ENCODE data around the gene MCM9.
A peak's percentile ranks its signal among the peaks of the same experiment; 100 is the strongest.

The MCM9 gene

GRCh38 chr6:118905851-118906250 lies 29.1 kb downstream of the MCM9 start:
- Histone ChIP-seq H3K4me3 (no peak overlapping the region), H3K9me3 (no peaks in the 10 kb centered on the region), H3K27me3 (no peaks in the 10 kb centered on the region), H3K36me3 (peaks cover 41 to 58% (median 43%) of the 10 kb centered on the region in 3 donors), H3K27ac (no peak overlapping the region), H3K4me1 (peaks cover 0 to 10% (median 0%) of the 10 kb centered on the region in 4 donors)
- intact Hi-C loops (cut with DNase I; ENCODE audit: low total_unique reads): no loop called here
- no peak for DNase-seq
- TF ChIP-seq CTCF (IDR thresholded peaks at IDR 0.05): no peak

GRCh38 chr6:118905084-118905483 lies 29.9 kb downstream of the MCM9 start:
- no peaks in the 10 kb centered on the region for H3K9me3 ChIP-seq

GRCh38 chr6:118903691-118904090 lies 31.3 kb downstream of the MCM9 start:
- Histone ChIP-seq H3K36me3 (peaks cover 28 to 46% (median 40%) of the 10 kb centered on the region in 3 donors), H3K27ac (no peak overlapping the region), H3K9me3 (no peaks in the 10 kb centered on the region), H3K4me3 (no peak overlapping the region), H3K27me3 (no peaks in the 10 kb centered on the region), H3K4me1 (peaks cover 0 to 16% (median 0%) of the 10 kb centered on the region in 4 donors)
- no peak for TF ChIP-seq CTCF (IDR thresholded peaks at IDR 0.05)
- DNase-seq: no peak
- intact Hi-C loops (cut with DNase I; ENCODE audit: low total_unique reads): no loop called here

More at GRCh38 chr6:118905084-118905483, 29.9 kb downstream of the MCM9 start:
- Histone ChIP-seq H3K36me3 (peaks cover 39 to 56% (median 43%) of the 10 kb centered on the region in 3 donors), H3K4me1 (peaks cover 0 to 16% (median 0%) of the 10 kb centered on the region in 4 donors), H3K4me3 (no peak overlapping the region), H3K27ac (no peak overlapping the region), H3K27me3 (no peaks in the 10 kb centered on the region)
- no peak for DNase-seq
- TF ChIP-seq CTCF (IDR thresholded peaks at IDR 0.05): no peak
- intact Hi-C loops (cut with DNase I; ENCODE audit: low total_unique reads): no loop called here

- Histone ChIP-seq H3K9me3 (no peaks in the 10 kb centered on the region), H3K27ac (peak overlapping the region in 1 of 2 donors; percentile 13), H3K27me3 (no peaks in the 10 kb centered on the region), H3K36me3 (peaks cover 24 to 43% (median 40%) of the 10 kb centered on the region in 3 donors), H3K4me3 (no peak overlapping the region), H3K4me1 (peaks cover 0 to 16% (median 0%) of the 10 kb centered on the region in 4 donors)
- no peak for DNase-seq
- no peak for TF ChIP-seq CTCF (IDR thresholded peaks at IDR 0.05)
- intact Hi-C loops (cut with DNase I; ENCODE audit: low total_unique reads): no loop called here
Measured at GRCh38 chr6:118903138-118903537, 31.8 kb downstream of the MCM9 start.

- Histone ChIP-seq H3K9me3 (no peaks in the 10 kb centered on the region), H3K4me1 (peaks cover 0 to 16% (median 0%) of the 10 kb centered on the region in 4 donors), H3K27ac (peak overlapping the region in 1 of 2 donors; percentile 13), H3K4me3 (no peak overlapping the region), H3K27me3 (no peaks in the 10 kb centered on the region), H3K36me3 (peaks cover 20 to 39% (median 37%) of the 10 kb centered on the region in 3 donors)
- DNase-seq: no peak
- intact Hi-C loops (cut with DNase I; ENCODE audit: low total_unique reads): no loop called here
- TF ChIP-seq CTCF (IDR thresholded peaks at IDR 0.05): no peak
Measured at GRCh38 chr6:118902726-118903125, 32.2 kb downstream of the MCM9 start.

- DNase-seq: no peak
- Histone ChIP-seq H3K9me3 (no peaks in the 10 kb centered on the region), H3K4me1 (peaks cover 0 to 35% (median 2%) of the 10 kb centered on the region in 4 donors), H3K27ac (no peak overlapping the region), H3K27me3 (no peaks in the 10 kb centered on the region), H3K36me3 (peaks cover 11 to 20% (median 15%) of the 10 kb centered on the region in 3 donors), H3K4me3 (no peak overlapping the region)
- intact Hi-C loops (cut with DNase I; ENCODE audit: low total_unique reads): loop anchor here (5.0 kb wide), 1 partner anchor 32 kb away; no protein-coding TSS in a partner anchor
- no peak for TF ChIP-seq CTCF (IDR thresholded peaks at IDR 0.05)
Measured at GRCh38 chr6:118899948-118900347, 35.0 kb downstream of the MCM9 start.
